Measurements from ENCODE around the gene PRIM2.
"Not testable (repeated sequence)": the region's sequence is repeated elsewhere in the genome, so short reads cannot be mapped to it uniquely, and the experiment has no call there.

Gene PRIM2

GRCh38 chr6:57445790-57446468 lies 128.5 kb downstream of the PRIM2 start:
- DNase-seq (ENCODE audit: low spot score), result not testable (repeated sequence)

- not testable (repeated sequence) for DNase-seq (ENCODE audit: low spot score)
Observed at GRCh38 chr6:57449496-57450066, 132.2 kb downstream of the PRIM2 start.

DNA sequence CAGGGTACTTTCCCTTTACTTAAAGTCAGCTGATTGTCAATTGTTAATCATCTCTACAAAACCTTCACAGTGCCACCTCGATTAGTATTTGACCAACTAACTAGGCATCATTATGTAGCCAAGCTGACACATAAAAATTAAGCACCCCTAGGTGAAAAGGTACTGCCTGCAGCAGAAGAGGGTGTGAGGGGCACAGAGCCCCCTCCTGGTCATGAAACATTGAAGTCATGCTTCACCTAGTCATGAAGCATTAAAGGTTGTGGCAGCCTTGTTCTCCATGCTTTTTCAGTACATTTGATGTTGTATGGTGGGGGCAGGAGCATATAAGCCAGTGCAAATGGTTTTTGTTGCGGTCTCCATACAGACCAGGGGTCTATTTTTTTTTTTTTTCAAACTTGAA lies 142.4 kb downstream of the PRIM2 start:
- not testable (repeated sequence) for DNase-seq (ENCODE audit: low spot score)

- DNase-seq (ENCODE audit: low spot score), result not testable (repeated sequence)
Observed at GRCh38 chr6:57461022-57461421, 143.6 kb downstream of the PRIM2 start.

GRCh38 chr6:57463809-57464208 lies 146.4 kb downstream of the PRIM2 start:
- DNase-seq (ENCODE audit: low spot score), result not testable (repeated sequence)

GRCh38 chr6:57465968-57466367 lies 148.5 kb downstream of the PRIM2 start:
- not testable (repeated sequence) for DNase-seq (ENCODE audit: low spot score)

- no peak for DNase-seq (ENCODE audit: low spot score)
Observed at GRCh38 chr6:57469072-57469471, 151.6 kb downstream of the PRIM2 start.

DNA sequence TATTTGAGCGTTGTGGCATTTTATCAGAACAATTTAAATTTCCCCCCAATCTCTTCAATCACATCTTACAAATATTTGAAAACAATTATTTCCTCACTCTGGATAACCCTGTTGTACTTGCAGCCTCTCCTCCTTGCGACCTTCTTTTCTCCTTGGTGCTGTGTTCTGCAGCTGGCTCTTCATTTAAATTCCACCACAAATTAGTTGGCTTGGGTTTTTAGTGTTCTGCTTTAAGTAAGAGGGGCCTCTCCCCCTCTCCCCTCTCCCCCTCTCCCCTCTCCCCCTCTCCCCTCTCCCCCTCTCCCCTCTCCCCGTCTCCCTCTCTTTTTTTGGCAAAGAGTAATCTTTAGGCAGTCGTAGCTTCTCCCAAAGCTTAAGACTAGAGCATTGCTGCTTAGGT lies 152.7 kb downstream of the PRIM2 start:
- not testable (repeated sequence) for DNase-seq (ENCODE audit: low spot score)

DNA sequence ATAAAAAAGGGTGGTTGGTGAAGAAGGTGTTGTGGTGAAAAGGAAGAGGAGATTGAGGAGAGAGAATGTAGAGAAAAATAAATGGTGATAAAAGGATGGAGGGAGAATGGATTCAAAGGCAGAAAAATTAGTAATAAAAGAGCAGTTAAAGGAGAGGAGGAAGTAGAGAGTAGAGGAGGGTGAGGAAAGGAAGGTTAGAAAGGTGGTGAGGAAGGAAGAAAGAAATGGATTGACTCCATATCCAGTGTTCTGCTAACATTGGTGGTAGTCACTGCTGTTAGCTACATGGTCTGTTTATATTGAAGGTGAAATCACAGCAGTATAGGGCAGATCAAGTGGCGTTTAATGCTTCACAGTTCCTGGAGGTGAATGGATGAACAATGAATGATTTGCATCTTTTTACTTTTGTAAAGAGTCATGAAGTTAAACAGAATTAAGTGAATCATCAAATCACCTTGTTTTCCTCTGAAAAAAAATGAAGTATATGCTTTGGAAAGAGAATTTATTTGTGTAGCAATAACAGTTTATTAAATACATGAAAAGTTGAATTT lies 154.0 kb downstream of the PRIM2 start:
- DNase-seq (ENCODE audit: low spot score), result not testable (repeated sequence)

GRCh38 chr6:57472861-57473362 lies 155.5 kb downstream of the PRIM2 start:
- DNase-seq (ENCODE audit: low spot score), result not testable (repeated sequence)

GRCh38 chr6:57474862-57475475 lies 157.5 kb downstream of the PRIM2 start:
- DNase-seq (ENCODE audit: low spot score), result not testable (repeated sequence)

DNA sequence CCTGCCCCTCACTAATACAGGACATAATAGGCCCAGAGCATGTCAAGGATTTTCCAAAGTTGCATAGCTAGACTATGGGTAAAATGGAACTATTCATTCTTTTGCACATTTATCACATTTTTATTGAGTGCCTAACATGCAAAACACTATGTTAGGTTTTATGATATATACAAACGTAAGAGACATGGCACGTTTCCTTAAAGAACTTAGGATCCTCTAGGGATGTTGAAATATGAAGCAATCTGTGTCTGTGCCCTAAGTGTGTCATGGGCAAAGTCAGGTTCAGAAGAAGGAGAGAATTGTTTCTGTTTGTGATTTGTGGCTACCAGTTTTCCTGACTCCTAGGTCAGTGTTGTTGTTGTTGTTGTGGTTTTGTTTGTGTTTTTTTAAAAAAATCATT lies 158.2 kb downstream of the PRIM2 start:
- DNase-seq (ENCODE audit: low spot score), result not testable (repeated sequence)

GRCh38 chr6:57480194-57480593 lies 162.8 kb downstream of the PRIM2 start:
- not testable (repeated sequence) for DNase-seq (ENCODE audit: low spot score)

DNA sequence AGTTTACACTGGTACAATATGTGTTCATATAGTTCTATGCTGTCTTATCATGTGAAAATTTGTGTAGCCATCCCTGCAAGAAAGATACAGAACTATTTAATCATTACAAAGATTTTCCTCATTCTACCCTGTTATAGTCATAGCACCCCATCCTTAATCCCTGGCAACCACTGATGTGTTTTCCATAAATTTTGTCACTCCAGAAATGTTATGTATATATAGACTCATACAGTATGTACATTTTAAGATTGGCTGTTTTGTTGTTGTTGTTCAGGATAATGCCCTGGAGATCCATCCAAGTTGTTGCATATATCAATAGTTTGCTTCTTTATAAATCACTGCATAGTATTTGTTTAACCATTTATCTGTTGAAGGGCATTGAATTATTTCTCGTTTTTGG lies 163.7 kb downstream of the PRIM2 start:
- not testable (repeated sequence) for DNase-seq (ENCODE audit: low spot score)

- DNase-seq (ENCODE audit: low spot score), result not testable (repeated sequence)
Observed at GRCh38 chr6:57482471-57482870, 165.0 kb downstream of the PRIM2 start.

GRCh38 chr6:57486494-57487081 lies 169.2 kb downstream of the PRIM2 start:
- DNase-seq (ENCODE audit: low spot score), result not testable (repeated sequence)

DNA sequence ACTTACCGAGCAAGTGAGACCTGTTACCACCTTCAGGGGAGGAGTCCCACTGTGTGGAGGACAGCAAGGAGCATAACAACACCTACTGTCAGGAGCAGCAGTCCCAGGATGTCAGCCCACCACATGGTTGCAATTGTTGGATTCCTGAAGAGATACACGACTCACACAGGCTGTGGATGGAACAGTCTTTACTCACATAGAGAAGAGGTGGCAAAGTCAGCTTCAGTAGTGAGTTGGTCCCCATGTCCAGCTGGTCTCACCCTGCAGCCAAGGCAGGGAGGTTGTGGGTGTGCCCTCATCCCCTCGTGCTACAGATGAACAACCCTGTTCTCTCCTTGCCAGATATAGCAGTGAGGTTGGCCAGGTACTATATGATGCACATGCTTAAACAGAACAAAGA lies 171.1 kb downstream of the PRIM2 start:
- not testable (repeated sequence) for DNase-seq (ENCODE audit: low spot score)

DNA sequence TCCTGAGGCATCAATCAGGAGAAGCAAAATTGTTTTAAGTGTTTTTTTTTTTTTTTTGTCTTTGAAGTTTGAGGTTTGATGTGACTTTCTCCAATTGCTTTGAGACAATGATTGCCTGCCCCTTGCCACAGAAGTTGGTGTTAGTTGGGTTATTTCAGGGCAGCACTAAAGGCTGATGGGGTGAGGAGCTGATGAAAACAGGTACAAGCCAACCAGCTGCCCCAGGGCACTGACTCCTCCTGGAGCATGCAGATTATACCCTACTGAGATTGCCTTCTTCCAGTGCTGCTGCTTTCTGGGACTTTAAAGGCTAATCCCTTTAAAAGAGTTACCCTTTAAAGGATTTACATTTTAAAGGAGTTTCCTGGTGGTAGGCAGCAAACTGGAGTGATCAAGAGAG lies 172.5 kb downstream of the PRIM2 start:
- DNase-seq (ENCODE audit: low spot score), result not testable (repeated sequence)

- DNase-seq (ENCODE audit: low spot score), result not testable (repeated sequence)
Observed at GRCh38 chr6:57491795-57492194, 174.4 kb downstream of the PRIM2 start.

DNA sequence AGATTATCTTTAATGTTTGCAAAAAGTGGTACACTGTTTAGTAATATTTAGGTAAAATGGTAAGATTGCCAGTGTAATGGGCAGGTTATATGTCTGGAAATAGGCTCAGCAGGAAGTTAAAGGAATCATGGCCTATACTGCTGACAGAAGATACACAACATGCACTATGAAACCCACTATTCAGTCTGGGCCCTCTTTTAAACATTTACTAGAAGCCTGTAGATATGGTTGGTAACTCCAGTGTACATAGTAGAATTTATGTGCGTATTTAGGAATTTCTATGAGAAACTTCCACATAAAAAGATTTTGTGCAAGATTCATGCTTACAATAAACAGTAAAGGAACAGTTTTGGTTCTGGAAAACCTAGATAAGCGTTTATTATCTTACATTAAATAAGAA lies 178.8 kb downstream of the PRIM2 start:
- DNase-seq (ENCODE audit: low spot score), result not testable (repeated sequence)

- DNase-seq (ENCODE audit: low spot score), result not testable (repeated sequence)
Observed at GRCh38 chr6:57500368-57501021, 183.1 kb downstream of the PRIM2 start.

DNA sequence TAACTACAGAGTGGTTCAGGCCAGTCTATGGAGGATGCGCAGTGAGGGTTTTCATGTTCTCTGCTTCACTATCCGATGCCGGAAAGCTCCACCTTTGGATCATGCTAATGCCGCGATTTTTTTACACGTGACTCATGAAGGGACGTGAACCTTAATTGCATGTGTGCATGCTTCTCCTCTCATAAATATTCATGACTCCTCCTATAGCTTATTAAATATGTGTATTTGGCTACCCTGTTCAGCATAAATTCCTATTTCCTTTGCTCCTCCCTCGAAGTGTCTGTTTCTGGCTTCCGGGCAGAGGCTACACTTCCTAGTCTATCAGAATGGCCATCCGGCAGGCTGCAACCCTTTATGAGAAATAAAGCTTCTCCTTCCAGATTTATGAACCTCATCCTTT lies 185.0 kb downstream of the PRIM2 start:
- DNase-seq (ENCODE audit: low spot score), result not testable (repeated sequence)
